IMR-90 (cell line): Measurements from ENCODE around the gene YKT6. TPM values are rescaled to one million over a fixed set of nuclear protein-coding genes. Genes with fewer than 3 reads are reported as not detected.

Source experiments
- ATAC-seq: fragments of 200-7000 bp; cut with Tn5 transposase; 2 replicates; pipeline ENCODE4 v1.9.1; 2020; ENCODE audit warnings: low read depth, mild to moderate bottlenecking, moderate library complexity
- BruUV-seq: library from RNA; stranded (reverse); fragments of 400-500 nt; replicated peaks from 2 replicates; lab custom pipeline; 2021; lab: Mats Ljungman, UMichigan
- CTCF ChIA-PET: fragments of 300-600 bp; formaldehyde crosslinking; extraction: SDS; loops from one replicate; lab custom pipeline; 2021; ENCODE audit warnings: antibody characterized with exemption; lab: Yijun Ruan, JAX
- POLR2A ChIA-PET: fragments of 300-600 bp; sonication (Branson Sonifier 250); formaldehyde crosslinking; loops from one replicate; lab custom pipeline; 2022; ENCODE audit warnings: antibody characterized with exemption; ENCODE audit not compliant: unreplicated experiment; lab: Charles Lee
- DNase-seq: peaks from one replicate; pipeline ENCODE4 v3.0.0; 2013
- H2AFZ ChIP-seq: replicated peaks from 2 replicates; pipeline ENCODE3; 2013; ENCODE audit warnings: low read length, mild to moderate bottlenecking; ENCODE audit not compliant: poor library complexity
- H2AK5ac ChIP-seq: 2 replicates; pipeline ENCODE4 v1.6.1; 2013; ENCODE audit warnings: low read depth, low read length, inconsistent platforms
- H2AK9ac ChIP-seq: replicated peaks from 2 replicates; pipeline ENCODE3; 2013; ENCODE audit warnings: mild to moderate bottlenecking, low read depth, low read length, moderate library complexity; ENCODE audit not compliant: poor library complexity
- H2BK120ac ChIP-seq: 2 replicates; pipeline ENCODE4 v1.6.1; 2013; ENCODE audit warnings: low read depth, low read length, inconsistent platforms
- H2BK15ac ChIP-seq: 3 replicates; pipeline ENCODE4 v1.6.1; 2013; ENCODE audit warnings: low read depth, low read length, inconsistent platforms
- H2BK20ac ChIP-seq: 2 replicates; pipeline ENCODE4 v1.6.1; 2013; ENCODE audit warnings: low read depth, mild to moderate bottlenecking, inconsistent platforms, low read length, moderate library complexity
- H2BK5ac ChIP-seq: 2 replicates; pipeline ENCODE4 v1.6.1; 2013; ENCODE audit warnings: mild to moderate bottlenecking, low read depth, low read length, inconsistent platforms; ENCODE audit not compliant: poor library complexity, severe bottlenecking
- H3K14ac ChIP-seq: replicated peaks from 2 replicates; pipeline ENCODE4 v1.6.1; 2013; ENCODE audit warnings: low read depth, low read length, inconsistent platforms
- H3K18ac ChIP-seq: 2 replicates; pipeline ENCODE4 v1.6.1; 2013; ENCODE audit warnings: low read depth, low read length, control low read depth
- H3K23ac ChIP-seq: 2 replicates; pipeline ENCODE4 v1.6.1; 2013; ENCODE audit warnings: low read depth, low read length, inconsistent platforms
- H3K27ac ChIP-seq: 2 replicates; pipeline ENCODE4 v1.5.1; 2013; ENCODE audit warnings: mild to moderate bottlenecking, control low read depth, low read length; ENCODE audit not compliant: insufficient read depth
- H3K27me3 ChIP-seq: 2 replicates; pipeline ENCODE4 v1.6.1; 2013; ENCODE audit warnings: low read length; ENCODE audit not compliant: control insufficient read depth, insufficient read depth
- H3K36me3 ChIP-seq: 2 replicates; pipeline ENCODE4 v1.6.1; 2013; ENCODE audit warnings: low read length, mixed read lengths; ENCODE audit not compliant: control insufficient read depth, insufficient read depth
- H3K4ac ChIP-seq: 2 replicates; pipeline ENCODE4 v1.6.1; 2013; ENCODE audit warnings: low read depth, low read length, inconsistent platforms
- H3K4me1 ChIP-seq: 2 replicates; pipeline ENCODE4 v1.6.1; 2013; ENCODE audit warnings: low read length, mixed read lengths; ENCODE audit not compliant: control insufficient read depth, insufficient read depth
- H3K4me2 ChIP-seq: 2 replicates; pipeline ENCODE4 v1.6.1; 2013; ENCODE audit warnings: low read depth, mild to moderate bottlenecking, control low read depth, low read length, moderate library complexity
- H3K4me3 ChIP-seq: 2 replicates; pipeline ENCODE4 v1.5.1; 2013; ENCODE audit warnings: low read depth, mild to moderate bottlenecking, control low read depth, low read length, moderate library complexity; ENCODE audit not compliant: insufficient read depth
- H3K56ac ChIP-seq: 2 replicates; pipeline ENCODE4 v1.6.1; 2013; ENCODE audit warnings: low read length, inconsistent platforms; ENCODE audit not compliant: insufficient read depth; ENCODE audit errors: extremely low read depth
- H3K79me1 ChIP-seq, 2 experiments: 2 replicates each; pipeline ENCODE4 v1.6.1; 2013; ENCODE audit warnings: low read length in 2 of 2, inconsistent platforms in 1 of 2, low read depth in 1 of 2
- H3K9ac ChIP-seq: 2 replicates; pipeline ENCODE4 v1.6.1; 2013; ENCODE audit warnings: low read depth, low read length, control low read depth
- H3K9me1 ChIP-seq: 2 replicates; pipeline ENCODE4 v1.6.1; 2013; ENCODE audit warnings: low read length, inconsistent platforms; ENCODE audit not compliant: insufficient read depth
- H3K9me3 ChIP-seq: 2 replicates; pipeline ENCODE4 v1.6.1; 2013; ENCODE audit warnings: low read length; ENCODE audit not compliant: control insufficient read depth, insufficient read depth
- H4K20me1 ChIP-seq: 2 replicates; pipeline ENCODE4 v1.6.1; 2013; ENCODE audit warnings: low read length, inconsistent platforms; ENCODE audit not compliant: insufficient read depth
- H4K5ac ChIP-seq: 2 replicates; pipeline ENCODE4 v1.6.1; 2013; ENCODE audit warnings: mild to moderate bottlenecking, low read depth, low read length, control low read depth
- H4K8ac ChIP-seq, 2 experiments: 2 replicates each; pipeline ENCODE4 v1.6.1; 2013; ENCODE audit warnings: low read depth in 2 of 2, low read length in 2 of 2, control low read depth in 1 of 2, inconsistent platforms in 1 of 2
- H4K91ac ChIP-seq: 2 replicates; pipeline ENCODE4 v1.6.1; 2013; ENCODE audit warnings: low read depth, low read length, inconsistent platforms; ENCODE audit not compliant: insufficient read depth
- BHLHE40 ChIP-seq: fragments of 150-350 bp; IDR thresholded peaks from 2 replicates; pipeline ENCODE4 v1.6.1; 2016; ENCODE audit warnings: mild to moderate bottlenecking, low read depth, low read length
- CEBPB ChIP-seq: IDR thresholded peaks from 2 replicates; pipeline ENCODE4 v1.6.1; 2012; ENCODE audit warnings: low read depth, low read length, improper control_type of control experiment
- MAZ ChIP-seq: IDR thresholded peaks from 2 replicates; pipeline ENCODE4 v1.6.1; 2012; ENCODE audit warnings: low read depth, mild to moderate bottlenecking, low read length, improper control_type of control experiment, moderate library complexity, borderline replicate concordance
- MXI1 ChIP-seq: IDR thresholded peaks from 2 replicates; pipeline ENCODE4 v1.6.1; 2012; ENCODE audit warnings: low read depth, mild to moderate bottlenecking, low read length, moderate library complexity, borderline replicate concordance
- NFE2L2 ChIP-seq: fragments of 150-350 bp; IDR thresholded peaks from 2 replicates; pipeline ENCODE4 v1.6.1; 2016; ENCODE audit warnings: low read depth, mild to moderate bottlenecking, low read length
- POLR2A ChIP-seq: IDR thresholded peaks from 2 replicates; pipeline ENCODE4 v1.6.1; 2012; ENCODE audit warnings: mild to moderate bottlenecking, low read depth, low read length
- RCOR1 ChIP-seq: IDR thresholded peaks from 2 replicates; pipeline ENCODE4 v1.6.1; 2012; ENCODE audit warnings: mild to moderate bottlenecking, low read length, improper control_type of control experiment; ENCODE audit not compliant: insufficient replicate concordance
- RFX5 ChIP-seq: IDR thresholded peaks from 2 replicates; pipeline ENCODE4 v1.8.0; 2012; ENCODE audit warnings: low read depth, mild to moderate bottlenecking, low read length, moderate library complexity
- SMC3 ChIP-seq: fragments of 150-350 bp; IDR thresholded peaks from 2 replicates; pipeline ENCODE4 v1.6.1; 2016; ENCODE audit warnings: low read depth, mild to moderate bottlenecking, antibody characterized with exemption, low read length, moderate library complexity
- WGBS, 2 experiments: methylation state at CpG; one replicate each; pipeline versions ENCODE4 v1.1.5 to v1.1.7; 2013; ENCODE audit warnings: missing lambda C conversion rate in 2 of 2; ENCODE audit not compliant: insufficient read length in 1 of 2; ENCODE audit errors: extremely low coverage in 2 of 2; 5-methylcytosine and 5-hydroxymethylcytosine counted together
- dilution Hi-C: fragments of 300-500 bp; cut with HindIII; formaldehyde crosslinking; loops from one replicate; pipeline ENCODE4 v1.14.3; 2018; ENCODE audit warnings: low sequenced_read_pairs; ENCODE audit not compliant: unreplicated experiment
- in situ Hi-C: fragments of 300-500 bp; cut with MboI; formaldehyde crosslinking; loops from 3 replicates; pipeline ENCODE4 v1.14.3; 2019; ENCODE audit warnings: low sequenced_read_pairs, inconsistent platforms, mixed read lengths
- intact Hi-C: fragments of 100-400 bp; cut with micrococcal nuclease; formaldehyde crosslinking; loops from 2 replicates; pipeline ENCODE4 v1.10.0; 2022
- polyA plus RNA-seq, 3 experiments: library from polyadenylated mRNA; depleted of rRNA; stranded (reverse); fragments of >200 nt; gene quantifications; 2 replicates each; pipeline ENCODE4 v1.2.3, GENCODE V29; 2012; ENCODE audit warnings: low replicate concordance in 1 of 3
- total RNA-seq: library from RNA; depleted of rRNA; stranded (reverse); fragments of >200 nt; gene quantifications from 2 replicates; pipeline ENCODE4 v1.2.3, GENCODE V29; 2012
- TF ChIP-seq, protein P1 (sequence below): fragments of 150-350 bp; IDR thresholded peaks from 2 replicates; pipeline ENCODE4 v1.6.1; 2016; ENCODE audit warnings: low read depth, mild to moderate bottlenecking, low read length, moderate library complexity, borderline replicate concordance
- TF ChIP-seq, protein P2 (sequence below): conservative IDR thresholded peaks from 2 replicates; pipeline ENCODE4 v1.5.1; 2012; ENCODE audit warnings: mild to moderate bottlenecking, low read depth, low read length, improper control_type of control experiment
- TF ChIP-seq, protein P3 (sequence below): fragments of 150-350 bp; IDR thresholded peaks from 2 replicates; pipeline ENCODE4 v1.6.1; 2017; ENCODE audit warnings: mild to moderate bottlenecking, antibody characterized with exemption, low read length, low read depth

The YKT6 gene
- total and polyA plus RNA-seq, 2 of the 4 experiments (the other 2 are of a cell fraction) = 115 to 120 TPM

DNA sequence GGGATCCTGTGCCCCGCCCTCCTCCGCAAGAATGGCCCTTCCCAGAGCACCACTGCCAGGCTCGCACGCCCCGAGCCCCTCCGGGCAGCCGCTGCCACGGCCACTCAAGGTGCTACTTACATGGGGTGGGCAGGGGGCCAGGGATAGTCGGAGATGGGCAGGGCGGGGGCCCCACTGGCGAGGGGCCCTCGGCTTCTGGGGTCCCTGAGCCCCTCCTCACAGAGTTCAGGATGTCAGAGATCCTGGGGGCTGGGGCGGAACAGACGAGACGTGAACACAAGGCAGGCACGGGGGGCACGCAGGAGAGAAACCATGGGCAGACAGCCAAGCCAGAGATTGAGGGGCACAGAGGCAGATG lies 25.6 kb downstream of the YKT6 start (continued):
- TF ChIP-seq POLR2A (no peak), MXI1 (no peak), SMC3 (no peak), MAZ (no peak), RFX5 (no peak)

DNA sequence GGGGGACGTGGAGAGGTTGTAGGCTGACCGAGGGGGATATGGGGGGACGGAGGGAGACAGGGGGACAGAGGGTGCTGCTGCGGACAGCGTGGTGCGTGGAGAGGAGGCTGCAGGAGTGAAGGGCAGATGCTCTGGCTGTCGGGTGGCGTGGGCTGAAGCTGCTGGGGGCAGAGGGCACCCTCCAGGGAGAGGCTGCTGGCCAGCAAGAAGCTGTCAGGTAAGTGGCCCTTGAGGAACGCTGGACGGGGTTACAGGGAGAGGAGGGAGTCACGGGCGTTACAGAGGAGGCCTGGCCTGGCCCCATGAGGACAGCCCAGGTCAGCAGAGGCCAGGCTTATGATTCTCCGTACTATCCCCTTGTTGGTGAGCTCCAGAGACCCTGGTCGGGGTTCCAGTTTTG lies 27.1 kb downstream of the YKT6 start:
- H3K27me3 ChIP-seq = peaks cover 59% of the 10 kb centered on the region
- H2AK5ac ChIP-seq = no peak overlapping the region
- no peak overlapping the region for H2BK120ac ChIP-seq
- CTCF ChIA-PET = no interaction called here
- H3K56ac ChIP-seq = no peak overlapping the region
- no peak overlapping the region for H2AFZ ChIP-seq
- intact Hi-C loops (no loop called here), dilution Hi-C loops (no loop called here), in situ Hi-C loops (no loop called here)
- no peak overlapping the region for H3K18ac ChIP-seq
- no peak overlapping the region for H3K23ac ChIP-seq
- no peak overlapping the region for H3K4me3 ChIP-seq
- POLR2A ChIA-PET = interaction anchor here (0.6 kb wide), 1 partner anchor 9 kb away, joined by 10 read pairs; no protein-coding TSS in a partner anchor
- no peak overlapping the region for H2BK15ac ChIP-seq
- H3K4me2 ChIP-seq = no peak overlapping the region
- H2AK9ac ChIP-seq = no peak overlapping the region
- DNase-seq (no peak), ATAC-seq (no peak)
- no TSS peak for BruUV-seq
- no peak overlapping the region for H4K5ac ChIP-seq
- no peaks in the 10 kb centered on the region for H3K79me1 ChIP-seq
- no peaks in the 10 kb centered on the region for H3K36me3 ChIP-seq
- H3K9ac ChIP-seq = no peak overlapping the region
- no peaks in the 10 kb centered on the region for H4K20me1 ChIP-seq
- H3K4ac ChIP-seq = no peak overlapping the region
- H3K14ac ChIP-seq = no peak overlapping the region
- no peaks in the 10 kb centered on the region for H3K9me3 ChIP-seq
- no peak overlapping the region for H3K27ac ChIP-seq
- no peak overlapping the region for H2BK20ac ChIP-seq
- no peaks in the 10 kb centered on the region for H3K9me1 ChIP-seq
- H4K8ac ChIP-seq = no peak overlapping the region
- TF ChIP-seq, protein P1, sequence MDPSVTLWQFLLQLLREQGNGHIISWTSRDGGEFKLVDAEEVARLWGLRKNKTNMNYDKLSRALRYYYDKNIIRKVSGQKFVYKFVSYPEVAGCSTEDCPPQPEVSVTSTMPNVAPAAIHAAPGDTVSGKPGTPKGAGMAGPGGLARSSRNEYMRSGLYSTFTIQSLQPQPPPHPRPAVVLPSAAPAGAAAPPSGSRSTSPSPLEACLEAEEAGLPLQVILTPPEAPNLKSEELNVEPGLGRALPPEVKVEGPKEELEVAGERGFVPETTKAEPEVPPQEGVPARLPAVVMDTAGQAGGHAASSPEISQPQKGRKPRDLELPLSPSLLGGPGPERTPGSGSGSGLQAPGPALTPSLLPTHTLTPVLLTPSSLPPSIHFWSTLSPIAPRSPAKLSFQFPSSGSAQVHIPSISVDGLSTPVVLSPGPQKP = no peak
- TF ChIP-seq CEBPB (no peak), BHLHE40 (no peak), RCOR1 (no peak), NFE2L2 (no peak), SMC3 (no peak)
- TF ChIP-seq, protein P2, sequence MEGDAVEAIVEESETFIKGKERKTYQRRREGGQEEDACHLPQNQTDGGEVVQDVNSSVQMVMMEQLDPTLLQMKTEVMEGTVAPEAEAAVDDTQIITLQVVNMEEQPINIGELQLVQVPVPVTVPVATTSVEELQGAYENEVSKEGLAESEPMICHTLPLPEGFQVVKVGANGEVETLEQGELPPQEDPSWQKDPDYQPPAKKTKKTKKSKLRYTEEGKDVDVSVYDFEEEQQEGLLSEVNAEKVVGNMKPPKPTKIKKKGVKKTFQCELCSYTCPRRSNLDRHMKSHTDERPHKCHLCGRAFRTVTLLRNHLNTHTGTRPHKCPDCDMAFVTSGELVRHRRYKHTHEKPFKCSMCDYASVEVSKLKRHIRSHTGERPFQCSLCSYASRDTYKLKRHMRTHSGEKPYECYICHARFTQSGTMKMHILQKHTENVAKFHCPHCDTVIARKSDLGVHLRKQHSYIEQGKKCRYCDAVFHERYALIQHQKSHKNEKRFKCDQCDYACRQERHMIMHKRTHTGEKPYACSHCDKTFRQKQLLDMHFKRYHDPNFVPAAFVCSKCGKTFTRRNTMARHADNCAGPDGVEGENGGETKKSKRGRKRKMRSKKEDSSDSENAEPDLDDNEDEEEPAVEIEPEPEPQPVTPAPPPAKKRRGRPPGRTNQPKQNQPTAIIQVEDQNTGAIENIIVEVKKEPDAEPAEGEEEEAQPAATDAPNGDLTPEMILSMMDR = no peak
- TF ChIP-seq, protein P3, sequence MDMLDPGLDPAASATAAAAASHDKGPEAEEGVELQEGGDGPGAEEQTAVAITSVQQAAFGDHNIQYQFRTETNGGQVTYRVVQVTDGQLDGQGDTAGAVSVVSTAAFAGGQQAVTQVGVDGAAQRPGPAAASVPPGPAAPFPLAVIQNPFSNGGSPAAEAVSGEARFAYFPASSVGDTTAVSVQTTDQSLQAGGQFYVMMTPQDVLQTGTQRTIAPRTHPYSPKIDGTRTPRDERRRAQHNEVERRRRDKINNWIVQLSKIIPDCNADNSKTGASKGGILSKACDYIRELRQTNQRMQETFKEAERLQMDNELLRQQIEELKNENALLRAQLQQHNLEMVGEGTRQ = no peak
- no peak overlapping the region for H4K91ac ChIP-seq
- no peaks in the 10 kb centered on the region for H3K4me1 ChIP-seq
- WGBS, 2 experiments = 72% methylated on average over 11 of the region's 14 CpGs; no CpG with 5 or more reads in 1 of the 2 experiments
- H2BK5ac ChIP-seq = no peak overlapping the region
